ENCODE measurements around the gene SOX5.
"Not testable (repeated sequence)": the region's sequence is repeated elsewhere in the genome, so short reads cannot be mapped to it uniquely, and the experiment has no call there.

Gene SOX5

DNA sequence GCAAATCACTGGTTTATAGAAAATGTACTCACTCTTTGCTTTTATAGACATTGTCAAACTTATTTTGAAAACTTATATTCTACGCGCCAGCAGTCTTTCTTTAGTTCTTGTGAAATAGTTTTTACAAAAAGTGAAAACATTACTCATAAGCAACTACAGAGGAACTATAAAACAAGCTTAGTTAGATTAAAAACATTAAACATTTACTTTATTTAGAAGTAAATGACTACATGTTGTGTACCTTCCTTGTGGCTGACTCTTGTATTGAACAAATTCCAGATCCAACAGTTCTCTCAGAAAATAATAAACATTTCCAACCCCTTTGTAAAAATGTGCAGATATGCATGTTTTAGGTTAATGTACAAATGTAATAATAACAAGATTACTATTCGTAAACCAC lies 198.5 kb downstream of the SOX5 start:
- H3K9me3 Mint-ChIP-seq, result peaks cover 8% of the 10 kb centered on the region
- H3K4me1 Mint-ChIP-seq (ENCODE audit: low read depth), result no peaks in the 10 kb centered on the region
- no peaks in the 10 kb centered on the region for H3K36me3 Mint-ChIP-seq (ENCODE audit: low read depth)
- no peak overlapping the region for H3K27ac Mint-ChIP-seq
- H3K27me3 Mint-ChIP-seq (ENCODE audit: low read depth), result no peaks in the 10 kb centered on the region
- DNase-seq (ENCODE audit: low spot score), result no peak
- no peak overlapping the region for H3K4me3 Mint-ChIP-seq

DNA sequence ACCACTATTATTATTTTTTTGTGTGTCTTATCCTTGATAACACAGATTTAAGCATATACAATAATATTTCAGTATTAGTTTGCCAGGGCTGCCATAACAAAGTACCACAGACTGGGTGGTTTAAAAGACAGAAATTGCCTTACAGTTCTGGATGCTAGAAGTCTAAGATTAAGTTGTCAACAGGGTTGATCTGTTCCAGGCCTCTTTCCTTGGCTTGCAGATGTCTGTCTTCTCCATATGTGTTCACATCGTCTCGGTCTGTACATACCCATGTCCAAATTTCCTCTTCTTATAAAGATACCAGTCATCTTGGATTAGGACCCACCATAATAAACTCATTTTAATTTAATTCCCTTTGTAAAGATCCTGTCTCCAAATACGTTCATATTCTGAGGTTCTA lies 204.8 kb downstream of the SOX5 start:
- H3K27ac Mint-ChIP-seq, result no peak overlapping the region

DNA sequence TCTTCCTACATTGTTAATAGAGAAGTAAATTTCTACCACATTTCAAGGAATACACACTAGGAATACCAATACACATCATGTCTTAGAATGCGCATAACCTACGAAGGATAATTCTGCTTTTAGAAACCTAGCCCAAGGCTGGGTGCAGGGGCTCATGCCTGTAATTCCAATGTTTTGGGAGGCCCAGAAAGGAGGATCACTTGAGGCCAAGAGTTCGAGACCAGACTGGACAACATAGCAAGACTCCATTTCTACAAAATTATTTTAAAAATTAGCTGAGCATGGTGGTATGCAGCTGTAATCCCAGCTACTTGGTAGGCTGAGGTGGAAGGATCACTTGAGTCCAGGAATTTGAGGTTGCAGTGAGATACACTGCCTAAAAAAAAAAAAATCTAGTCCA lies 206.9 kb downstream of the SOX5 start:
- no peak overlapping the region for H3K27ac Mint-ChIP-seq
- DNase-seq (ENCODE audit: low spot score), result no peak
- H3K36me3 Mint-ChIP-seq (ENCODE audit: low read depth), result no peaks in the 10 kb centered on the region
- no peaks in the 10 kb centered on the region for H3K4me1 Mint-ChIP-seq (ENCODE audit: low read depth)
- no peak overlapping the region for H3K4me3 Mint-ChIP-seq
- peaks cover 20% of the 10 kb centered on the region for H3K9me3 Mint-ChIP-seq
- H3K27me3 Mint-ChIP-seq (ENCODE audit: low read depth), result no peaks in the 10 kb centered on the region

More for the DNA sequence above, 204.8 kb downstream of the SOX5 start:
- peaks cover 13% of the 10 kb centered on the region for H3K9me3 Mint-ChIP-seq
- H3K4me3 Mint-ChIP-seq, result no peak overlapping the region
- no peak for DNase-seq (ENCODE audit: low spot score)
- no peaks in the 10 kb centered on the region for H3K4me1 Mint-ChIP-seq (ENCODE audit: low read depth)
- no peaks in the 10 kb centered on the region for H3K27me3 Mint-ChIP-seq (ENCODE audit: low read depth)
- no peaks in the 10 kb centered on the region for H3K36me3 Mint-ChIP-seq (ENCODE audit: low read depth)

DNA sequence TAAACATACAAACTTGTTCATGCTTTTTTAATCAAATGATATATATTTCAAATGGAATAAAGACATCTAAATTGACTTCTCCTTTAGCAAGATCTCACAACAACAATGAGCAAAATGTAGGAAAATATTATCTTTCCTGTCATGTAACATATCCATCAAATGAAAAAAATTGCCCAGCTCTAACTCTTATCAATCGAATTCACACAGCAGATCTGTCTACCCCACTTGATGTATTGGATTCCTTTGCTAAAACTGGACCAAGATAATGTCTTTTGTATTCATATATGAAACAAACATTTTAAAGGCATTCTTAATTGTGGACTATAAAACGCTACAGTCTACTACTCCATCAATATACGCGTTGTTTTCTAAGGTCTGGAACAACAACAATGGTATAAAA lies 218.0 kb downstream of the SOX5 start:
- Mint-ChIP-seq H3K27ac (no peak overlapping the region), H3K4me1 (ENCODE audit: low read depth) (no peaks in the 10 kb centered on the region), H3K36me3 (ENCODE audit: low read depth) (no peaks in the 10 kb centered on the region), H3K27me3 (ENCODE audit: low read depth) (no peaks in the 10 kb centered on the region), H3K4me3 (no peak overlapping the region), H3K9me3 (peaks cover 15% of the 10 kb centered on the region)
- DNase-seq (ENCODE audit: low spot score), result no peak

DNA sequence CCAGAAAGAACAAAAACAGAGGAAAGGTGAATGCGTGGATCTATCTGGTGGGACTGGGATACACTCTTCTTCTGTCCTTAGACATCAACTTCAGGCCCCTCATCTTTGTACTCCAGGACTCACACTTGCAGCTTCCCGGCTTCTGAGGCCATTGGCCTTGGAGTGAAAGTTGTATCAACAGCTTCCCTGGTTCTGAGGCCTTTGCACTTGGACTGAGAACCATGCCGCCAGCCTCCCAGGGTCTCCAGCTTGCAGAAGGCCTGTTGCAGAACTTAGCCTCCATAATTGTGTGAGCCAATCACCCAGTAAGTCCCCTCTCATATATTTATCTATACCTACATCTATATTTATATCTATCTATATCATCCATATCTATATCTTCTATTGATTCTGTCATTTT lies 218.4 kb downstream of the SOX5 start:
- H3K9me3 Mint-ChIP-seq, result peaks cover 15% of the 10 kb centered on the region
- no peaks in the 10 kb centered on the region for H3K4me1 Mint-ChIP-seq (ENCODE audit: low read depth)
- H3K4me3 Mint-ChIP-seq, result no peak overlapping the region
- no peaks in the 10 kb centered on the region for H3K27me3 Mint-ChIP-seq (ENCODE audit: low read depth)
- H3K36me3 Mint-ChIP-seq (ENCODE audit: low read depth), result no peaks in the 10 kb centered on the region
- no peak for DNase-seq (ENCODE audit: low spot score)
- H3K27ac Mint-ChIP-seq, result no peak overlapping the region

DNA sequence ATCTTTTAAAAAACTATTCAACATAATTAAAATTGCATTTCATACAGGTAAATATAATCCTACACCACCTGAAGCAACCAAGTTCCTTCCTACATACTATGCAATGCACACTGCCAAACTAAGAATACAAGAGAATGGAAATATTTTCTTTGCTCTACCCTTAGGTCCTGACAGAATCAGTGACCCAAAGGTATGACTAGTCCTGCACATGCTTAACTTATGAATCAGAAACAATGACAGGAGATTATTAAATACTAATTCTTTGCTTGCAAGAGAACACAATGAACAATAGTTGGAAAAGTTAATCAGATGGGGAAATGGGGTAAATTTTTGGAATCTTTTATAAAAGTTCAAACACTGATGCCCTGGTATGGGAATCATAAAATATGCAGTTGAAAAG lies 220.1 kb downstream of the SOX5 start:
- Mint-ChIP-seq H3K27me3 (ENCODE audit: low read depth) (no peaks in the 10 kb centered on the region), H3K27ac (no peak overlapping the region), H3K4me3 (no peak overlapping the region), H3K4me1 (ENCODE audit: low read depth) (no peaks in the 10 kb centered on the region), H3K9me3 (peaks cover 19% of the 10 kb centered on the region), H3K36me3 (ENCODE audit: low read depth) (no peaks in the 10 kb centered on the region)
- DNase-seq (ENCODE audit: low spot score), result no peak

DNA sequence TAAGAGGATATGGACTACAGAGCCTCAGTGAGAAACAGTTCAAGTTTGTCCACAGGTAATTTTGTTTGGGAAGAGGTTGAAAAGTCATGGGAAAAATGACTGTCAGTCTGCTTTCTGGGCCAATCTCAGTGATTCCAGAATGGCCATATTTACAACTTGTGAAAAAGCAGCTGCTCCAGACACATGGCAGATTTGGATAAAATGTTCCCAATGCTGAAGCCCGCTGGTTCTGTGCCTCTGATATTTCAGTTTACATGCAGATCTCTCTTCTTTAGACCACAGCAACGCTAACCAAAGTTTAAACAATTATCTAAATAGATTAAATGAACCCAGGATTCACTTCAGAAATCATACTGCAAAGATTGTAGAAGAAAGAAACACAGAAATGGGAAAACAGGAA lies 222.8 kb downstream of the SOX5 start:
- H3K36me3 Mint-ChIP-seq (ENCODE audit: low read depth), result no peaks in the 10 kb centered on the region
- H3K27me3 Mint-ChIP-seq (ENCODE audit: low read depth), result no peaks in the 10 kb centered on the region
- no peak overlapping the region for H3K4me3 Mint-ChIP-seq
- no peaks in the 10 kb centered on the region for H3K4me1 Mint-ChIP-seq (ENCODE audit: low read depth)
- no peak overlapping the region for H3K27ac Mint-ChIP-seq
- DNase-seq (ENCODE audit: low spot score), result no peak
- H3K9me3 Mint-ChIP-seq, result peaks cover 19% of the 10 kb centered on the region

DNA sequence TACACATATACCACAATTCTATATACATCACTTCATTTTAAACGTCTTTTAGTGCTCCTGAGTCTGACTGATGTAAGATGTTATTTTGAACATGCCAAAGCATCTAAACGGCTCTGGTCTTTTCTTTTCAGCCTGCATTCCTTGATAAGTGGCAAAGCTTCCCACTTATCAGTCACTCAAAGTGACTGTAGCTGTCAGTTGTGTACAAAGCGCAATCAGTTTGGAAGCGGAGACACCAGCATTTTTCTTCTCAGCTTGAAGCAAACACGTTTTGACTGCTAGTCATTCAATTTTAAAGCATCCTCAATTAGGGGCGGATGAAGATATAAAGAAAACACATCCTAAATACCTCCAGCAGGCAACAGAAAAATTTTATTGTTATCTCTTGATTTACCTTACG lies 226.8 kb downstream of the SOX5 start:
- no peak for DNase-seq (ENCODE audit: low spot score)
- Mint-ChIP-seq H3K27me3 (ENCODE audit: low read depth) (no peaks in the 10 kb centered on the region), H3K4me1 (ENCODE audit: low read depth) (no peaks in the 10 kb centered on the region), H3K4me3 (no peak overlapping the region), H3K36me3 (ENCODE audit: low read depth) (no peaks in the 10 kb centered on the region), H3K9me3 (peaks cover 14% of the 10 kb centered on the region), H3K27ac (no peak overlapping the region)

DNA sequence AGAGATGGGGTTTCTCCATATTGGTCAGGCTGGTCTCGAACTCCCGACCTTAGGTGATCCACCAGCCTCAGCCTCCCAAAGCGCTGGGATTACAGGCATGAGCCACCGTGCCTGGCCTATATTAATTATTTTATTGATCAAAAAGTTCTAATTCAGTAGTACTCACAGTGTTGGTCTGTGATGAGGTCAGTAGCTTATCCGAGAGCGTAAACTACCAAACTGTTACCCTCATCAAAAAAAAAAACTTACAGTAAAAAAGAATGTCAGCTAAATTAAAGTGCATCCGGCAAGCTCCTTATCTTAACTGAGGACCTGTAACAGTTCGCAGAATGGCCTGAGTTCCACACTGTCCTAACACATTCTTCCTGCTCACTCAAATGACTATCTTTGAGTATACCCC lies 228.2 kb downstream of the SOX5 start:
- Mint-ChIP-seq H3K27ac (no peak overlapping the region), H3K9me3 (peaks cover 12% of the 10 kb centered on the region), H3K27me3 (ENCODE audit: low read depth) (no peaks in the 10 kb centered on the region), H3K4me1 (ENCODE audit: low read depth) (no peaks in the 10 kb centered on the region), H3K36me3 (ENCODE audit: low read depth) (no peaks in the 10 kb centered on the region), H3K4me3 (no peak overlapping the region)
- DNase-seq (ENCODE audit: low spot score), result no peak

DNA sequence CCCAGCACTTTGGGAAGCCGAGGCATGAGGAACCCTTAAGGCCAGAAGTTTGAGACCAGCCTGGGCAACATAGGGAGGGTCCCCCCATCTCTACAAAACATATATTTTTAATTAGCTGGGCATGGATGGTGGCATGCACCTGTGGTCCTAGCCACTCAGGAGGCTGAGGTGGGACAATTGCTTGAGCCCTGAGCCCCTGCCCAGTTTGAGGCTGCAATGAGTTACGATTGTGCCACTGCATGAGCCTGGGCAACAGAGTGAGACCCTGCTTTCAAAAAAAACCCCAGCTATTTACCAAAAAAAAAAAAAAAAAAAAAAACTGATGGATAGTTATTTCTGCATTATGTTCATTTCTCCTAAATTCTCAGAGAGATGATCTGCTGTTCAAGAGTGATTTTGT lies 230.0 kb downstream of the SOX5 start:
- H3K36me3 Mint-ChIP-seq (ENCODE audit: low read depth), result no peaks in the 10 kb centered on the region
- H3K27me3 Mint-ChIP-seq (ENCODE audit: low read depth), result no peaks in the 10 kb centered on the region
- H3K27ac Mint-ChIP-seq, result no peak overlapping the region
- H3K9me3 Mint-ChIP-seq, result peaks cover under 1% of the 10 kb centered on the region
- H3K4me3 Mint-ChIP-seq, result no peak overlapping the region
- no peak for DNase-seq (ENCODE audit: low spot score)
- H3K4me1 Mint-ChIP-seq (ENCODE audit: low read depth), result no peaks in the 10 kb centered on the region

DNA sequence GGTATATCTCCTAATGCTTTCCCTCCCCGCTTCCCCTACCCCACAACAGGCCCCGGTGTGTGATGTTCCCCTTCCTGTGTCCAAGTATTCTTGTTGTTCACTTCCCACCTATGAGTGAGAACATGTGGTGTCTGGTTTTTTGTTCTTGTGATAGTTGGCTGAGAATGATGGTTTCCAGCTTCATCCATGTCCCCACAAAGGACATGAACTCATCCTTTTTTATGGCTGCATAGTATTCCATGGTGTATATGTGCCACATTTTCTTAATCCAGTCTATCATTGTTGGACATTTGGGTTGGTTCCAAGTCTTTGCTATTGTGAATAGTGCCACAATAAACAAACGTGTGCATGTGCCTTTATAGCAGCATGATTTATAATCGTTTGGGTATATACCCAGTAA lies 239.1 kb downstream of the SOX5 start:
- H3K27ac Mint-ChIP-seq; DNase-seq (ENCODE audit: low spot score); H3K4me3 Mint-ChIP-seq; H3K36me3 Mint-ChIP-seq (ENCODE audit: low read depth); H3K9me3 Mint-ChIP-seq; H3K27me3 Mint-ChIP-seq (ENCODE audit: low read depth); H3K4me1 Mint-ChIP-seq (ENCODE audit: low read depth): not testable (repeated sequence)

DNA sequence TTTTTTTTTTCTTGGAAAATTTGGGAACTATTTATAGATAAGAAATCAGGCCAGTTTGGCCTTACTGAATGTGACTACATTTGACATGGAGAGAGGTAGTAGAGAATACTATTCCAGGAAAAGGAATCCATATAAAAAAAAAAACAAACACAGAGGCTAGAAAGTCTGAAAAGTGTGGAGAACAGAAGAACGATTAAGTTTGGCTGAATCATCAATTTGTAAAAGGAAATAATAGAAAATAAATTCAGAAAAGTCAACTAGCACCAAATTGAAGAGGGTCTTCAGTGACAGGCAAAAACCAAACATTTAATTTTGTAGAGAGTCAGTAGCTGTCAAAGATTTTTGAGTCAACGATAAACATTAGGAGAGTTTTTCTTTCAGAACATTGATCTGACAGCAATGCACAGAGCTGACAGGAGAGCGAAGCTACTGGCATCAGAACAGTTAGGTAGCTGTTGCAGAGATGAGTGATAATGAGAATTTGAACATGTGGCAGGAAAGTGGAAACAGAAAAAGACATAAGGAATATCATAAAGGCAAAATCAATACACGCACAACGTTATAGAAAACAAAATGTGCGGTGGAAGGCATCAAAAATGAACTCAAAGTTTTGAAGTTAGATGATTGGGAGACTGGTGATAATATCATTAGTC lies 241.2 kb downstream of the SOX5 start:
- Mint-ChIP-seq H3K27me3 (ENCODE audit: low read depth) (no peaks in the 10 kb centered on the region), H3K36me3 (ENCODE audit: low read depth) (no peaks in the 10 kb centered on the region), H3K27ac (no peak overlapping the region), H3K9me3 (no peaks in the 10 kb centered on the region), H3K4me1 (ENCODE audit: low read depth) (no peaks in the 10 kb centered on the region), H3K4me3 (no peak overlapping the region)
- no peak for DNase-seq (ENCODE audit: low spot score)

DNA sequence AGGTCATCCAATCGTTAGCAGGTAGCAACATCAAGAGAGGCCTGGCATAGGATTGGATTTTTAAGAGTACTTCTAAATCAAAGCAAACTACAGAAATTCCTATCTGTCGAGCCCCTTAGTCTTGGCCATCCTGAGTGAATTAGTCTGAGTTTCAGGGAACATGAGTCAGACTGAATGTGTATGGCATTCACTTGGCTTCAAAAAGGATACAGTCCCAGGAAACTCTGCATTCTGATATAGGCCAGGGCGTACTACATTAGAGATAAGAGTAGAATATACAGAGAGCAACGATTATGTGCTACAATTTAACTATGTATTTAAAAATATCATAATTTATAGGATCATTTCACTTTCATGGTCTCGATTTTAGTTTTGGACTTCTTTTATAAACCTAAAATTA lies 242.2 kb downstream of the SOX5 start:
- no peaks in the 10 kb centered on the region for H3K9me3 Mint-ChIP-seq
- H3K27ac Mint-ChIP-seq, result no peak overlapping the region
- H3K4me3 Mint-ChIP-seq, result no peak overlapping the region
- H3K4me1 Mint-ChIP-seq (ENCODE audit: low read depth), result no peaks in the 10 kb centered on the region
- no peak for DNase-seq (ENCODE audit: low spot score)
- no peaks in the 10 kb centered on the region for H3K27me3 Mint-ChIP-seq (ENCODE audit: low read depth)
- H3K36me3 Mint-ChIP-seq (ENCODE audit: low read depth), result no peaks in the 10 kb centered on the region

DNA sequence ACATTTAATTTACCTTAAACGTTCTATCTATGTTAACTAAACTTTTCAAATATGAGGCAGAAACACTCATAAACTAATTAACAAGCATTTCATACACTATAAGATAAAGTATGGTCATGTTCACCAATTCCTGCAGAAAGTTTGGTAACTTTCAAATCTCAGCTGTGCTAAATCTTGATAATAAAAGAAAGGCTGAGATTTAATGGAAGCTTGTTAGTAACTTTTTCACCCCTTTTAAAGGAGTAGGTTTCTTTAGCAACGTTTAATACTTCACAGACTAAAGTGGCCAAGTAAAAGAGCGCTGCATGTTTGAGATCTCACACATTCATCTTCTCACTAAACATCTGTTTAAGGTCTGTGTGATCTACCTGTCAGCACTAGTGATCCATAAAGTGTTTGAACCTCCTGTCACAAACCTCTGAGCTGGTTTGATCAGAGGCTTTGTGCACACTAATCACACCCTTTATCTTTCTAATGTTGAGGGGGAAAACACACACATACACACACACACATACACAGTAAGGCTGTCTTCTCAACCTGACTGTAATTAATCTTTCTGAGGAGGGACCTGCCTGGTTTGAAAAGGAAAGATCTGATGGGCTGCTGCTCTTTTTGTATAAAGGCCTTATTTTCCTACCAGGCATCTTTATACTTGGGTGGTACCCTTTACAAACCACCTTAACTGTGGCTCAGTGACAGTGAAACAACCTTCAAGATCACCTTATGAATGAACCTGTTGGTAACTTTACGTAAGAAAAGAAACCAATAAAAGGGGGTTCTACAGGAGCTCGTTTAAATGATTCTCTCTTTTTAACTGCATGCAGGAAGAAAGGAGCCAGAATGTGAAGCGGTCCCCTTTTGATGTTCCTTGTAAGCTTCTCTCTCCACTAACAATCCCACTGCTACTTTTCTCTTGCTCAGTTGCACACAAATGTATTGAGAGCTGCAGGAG lies 244.2 kb downstream of the SOX5 start:
- no peak for DNase-seq (ENCODE audit: low spot score)
- Mint-ChIP-seq H3K36me3 (ENCODE audit: low read depth) (no peaks in the 10 kb centered on the region), H3K4me1 (ENCODE audit: low read depth) (no peaks in the 10 kb centered on the region), H3K27ac (no peak overlapping the region), H3K4me3 (no peak overlapping the region), H3K27me3 (ENCODE audit: low read depth) (no peaks in the 10 kb centered on the region), H3K9me3 (no peaks in the 10 kb centered on the region)
